H9 (cell line): ENCODE data around the gene EDARADD. TPM values are rescaled to one million over a fixed set of nuclear protein-coding genes. Genes with fewer than 3 reads are reported as not detected.
A peak's percentile ranks its signal among the peaks of the same experiment; 100 is the strongest.
"Not testable (repeated sequence)": the region's sequence is repeated elsewhere in the genome, so short reads cannot be mapped to it uniquely, and the experiment has no call there.

Experiments used
- DNase-seq: peaks from one replicate; pipeline ENCODE4 v3.0.0-alpha.2; 2017
- H2AFZ ChIP-seq: one replicate; pipeline ENCODE4 v1.6.1; 2013; ENCODE audit warnings: mild to moderate bottlenecking, low read length, control low read depth, moderate library complexity
- H2AK5ac ChIP-seq: 2 replicates; pipeline ENCODE4 v1.6.1; 2013; ENCODE audit warnings: low read length, control low read depth, mixed read lengths; ENCODE audit not compliant: insufficient read length
- H2BK120ac ChIP-seq: one replicate; pipeline ENCODE4 v1.6.1; 2013; ENCODE audit warnings: low read depth, mild to moderate bottlenecking, low read length, control low read depth, inconsistent platforms; ENCODE audit not compliant: poor library complexity, severe bottlenecking
- H2BK12ac ChIP-seq: 2 replicates; pipeline ENCODE4 v1.6.1; 2013; ENCODE audit warnings: low read length, control low read depth, mixed read lengths, low read depth; ENCODE audit not compliant: insufficient read length
- H2BK15ac ChIP-seq: 2 replicates; pipeline ENCODE4 v1.6.1; 2013; ENCODE audit warnings: low read depth, low read length, control low read depth
- H2BK20ac ChIP-seq: one replicate; pipeline ENCODE4 v1.6.1; 2013; ENCODE audit warnings: low read depth, mild to moderate bottlenecking, low read length, control low read depth, inconsistent platforms; ENCODE audit not compliant: poor library complexity, severe bottlenecking
- H2BK5ac ChIP-seq: 2 replicates; pipeline ENCODE4 v1.6.1; 2013; ENCODE audit warnings: low read length, control low read depth, mixed read lengths; ENCODE audit not compliant: insufficient read length
- H3K14ac ChIP-seq: 2 replicates; pipeline ENCODE4 v1.6.1; 2013; ENCODE audit warnings: low read length, control low read depth; ENCODE audit not compliant: insufficient read depth
- H3K18ac ChIP-seq: 2 replicates; pipeline ENCODE4 v1.6.1; 2013; ENCODE audit warnings: low read depth, mild to moderate bottlenecking, mixed read lengths, low read length, control low read depth; ENCODE audit not compliant: insufficient read length
- H3K23ac ChIP-seq: 2 replicates; pipeline ENCODE4 v1.6.1; 2013; ENCODE audit warnings: low read length, control low read depth, mixed read lengths, low read depth; ENCODE audit not compliant: insufficient read length
- H3K23me2 ChIP-seq: 2 replicates; pipeline ENCODE4 v1.6.1; 2013; ENCODE audit warnings: low read depth, mild to moderate bottlenecking, mixed read lengths, low read length, control low read depth; ENCODE audit not compliant: insufficient read length, poor library complexity, severe bottlenecking
- H3K27ac ChIP-seq: 2 replicates; pipeline ENCODE4 v1.5.1; 2013; ENCODE audit warnings: low read length, control low read depth, mixed read lengths, low read depth; ENCODE audit not compliant: insufficient read length
- H3K27me3 ChIP-seq: 2 replicates; pipeline ENCODE4 v1.6.1; 2013; ENCODE audit warnings: low read length, control low read depth, inconsistent platforms; ENCODE audit not compliant: insufficient read depth
- H3K4ac ChIP-seq: 2 replicates; pipeline ENCODE4 v1.6.1; 2013; ENCODE audit warnings: low read depth, mild to moderate bottlenecking, control low read depth, inconsistent platforms, low read length, moderate library complexity
- H3K4me1 ChIP-seq: 2 replicates; pipeline ENCODE4 v1.6.1; 2013; ENCODE audit warnings: low read length, control low read depth, inconsistent platforms; ENCODE audit not compliant: insufficient read depth
- H3K4me2 ChIP-seq: 2 replicates; pipeline ENCODE4 v1.6.1; 2013; ENCODE audit warnings: low read length, control low read depth, mixed read lengths; ENCODE audit not compliant: insufficient read length, insufficient read depth
- H3K56ac ChIP-seq: 2 replicates; pipeline ENCODE4 v1.6.1; 2013; ENCODE audit warnings: low read depth, mild to moderate bottlenecking, mixed read lengths, low read length, control low read depth; ENCODE audit not compliant: insufficient read length
- H3K79me1 ChIP-seq: 2 replicates; pipeline ENCODE4 v1.6.1; 2013; ENCODE audit warnings: low read depth, mild to moderate bottlenecking, moderate library complexity, low read length, control low read depth, inconsistent platforms; ENCODE audit not compliant: insufficient read depth, poor library complexity, severe bottlenecking
- H3K79me2 ChIP-seq: 2 replicates; pipeline ENCODE4 v1.6.1; 2013; ENCODE audit warnings: low read length, control low read depth, inconsistent platforms; ENCODE audit not compliant: insufficient read depth
- H3K9ac ChIP-seq: 2 replicates; pipeline ENCODE4 v1.6.1; 2013; ENCODE audit warnings: low read length, control low read depth, mixed read lengths; ENCODE audit not compliant: insufficient read length; ENCODE audit errors: extremely low read depth
- H3K9me3 ChIP-seq: one replicate; pipeline ENCODE4 v1.6.1; 2013; ENCODE audit warnings: low read depth, low read length, inconsistent platforms; ENCODE audit not compliant: control insufficient read depth
- H3T11ph ChIP-seq: one replicate; pipeline ENCODE4 v1.6.1; 2013; ENCODE audit warnings: mild to moderate bottlenecking, low read length, control low read depth, inconsistent platforms
- H4K20me1 ChIP-seq: one replicate; pipeline ENCODE4 v1.6.1; 2013; ENCODE audit not compliant: control insufficient read depth, insufficient read length, insufficient read depth
- H4K5ac ChIP-seq: 2 replicates; pipeline ENCODE4 v1.6.1; 2013; ENCODE audit warnings: low read depth, mild to moderate bottlenecking, mixed read lengths, low read length, control low read depth; ENCODE audit not compliant: insufficient read length
- H4K8ac ChIP-seq: replicated peaks from 2 replicates; pipeline ENCODE4 v1.6.1; 2013; ENCODE audit warnings: low read length, control low read depth, mixed read lengths, low read depth; ENCODE audit not compliant: insufficient read length
- H4K91ac ChIP-seq: 2 replicates; pipeline ENCODE4 v1.6.1; 2013; ENCODE audit warnings: low read depth, mild to moderate bottlenecking, moderate library complexity, mixed read lengths, low read length, control low read depth; ENCODE audit not compliant: insufficient read length
- H3K27ac Mint-ChIP-seq, 3 experiments: 2 replicates in 2 of 3; 3 replicates in 1 of 3; pipeline ENCODE4 v1.8.0; 2020 to 2021; ENCODE audit warnings: mixed read lengths in 3 of 3, mild to moderate bottlenecking in 1 of 3, moderate library complexity in 1 of 3
- H3K27me3 Mint-ChIP-seq: 2 replicates; pipeline ENCODE4 v1.8.0; 2021; ENCODE audit warnings: low read depth, mild to moderate bottlenecking, moderate library complexity, mixed read lengths
- H3K36me3 Mint-ChIP-seq, 3 experiments: 2 replicates in 2 of 3; 3 replicates in 1 of 3; pipeline ENCODE4 v1.8.0; 2020 to 2021; ENCODE audit warnings: low read depth in 3 of 3, mixed read lengths in 3 of 3; ENCODE audit not compliant: insufficient read depth in 1 of 3
- H3K4me1 Mint-ChIP-seq, 2 experiments: 2 replicates each; pipeline ENCODE4 v1.8.0; 2020; ENCODE audit warnings: mixed read lengths in 2 of 2
- H3K4me3 Mint-ChIP-seq, 2 experiments: 2 replicates in 1 of 2; 3 replicates in 1 of 2; pipeline ENCODE4 v1.8.0; 2020 to 2021; ENCODE audit warnings: mild to moderate bottlenecking in 2 of 2, mixed read lengths in 2 of 2, moderate library complexity in 1 of 2
- H3K9me3 Mint-ChIP-seq, 2 experiments: 2 replicates in 1 of 2; 3 replicates in 1 of 2; pipeline ENCODE4 v1.8.0; 2020; ENCODE audit warnings: mild to moderate bottlenecking in 2 of 2, mixed read lengths in 2 of 2, moderate library complexity in 1 of 2
- CTCF ChIP-seq: fragments of 200-600 bp; sonication (generic); conservative IDR thresholded peaks from 3 replicates; pipeline ENCODE4 v1.8.0; 2021; ENCODE audit warnings: antibody characterized with exemption, mild to moderate bottlenecking
- WGBS: extraction: QIAGEN DNeasy Blood & Tissue Kit; methylation state at CpG from one replicate; pipeline ENCODE4 v1.1.7; 2013; ENCODE audit warnings: missing lambda C conversion rate, low lambda C conversion rate, mixed read lengths; ENCODE audit not compliant: insufficient read length; ENCODE audit errors: extremely low coverage; 5-methylcytosine and 5-hydroxymethylcytosine counted together
- total RNA-seq: library from RNA; stranded (reverse); gene quantifications from 2 replicates; pipeline ENCODE4 v1.2.1, GENCODE V29; 2021

The EDARADD gene
- total RNA-seq, 1 experiment from 2014 or later: 3.8 TPM

- no peak overlapping the region for H3K56ac ChIP-seq
Measured at GRCh38 chr1:236502972-236503639, 109.0 kb downstream of the EDARADD start.

GRCh38 chr1:236504338-236504737, 110.3 kb downstream of the EDARADD start:
- not testable (repeated sequence) for H4K8ac ChIP-seq, H3K56ac ChIP-seq, H3K18ac ChIP-seq, H2BK120ac ChIP-seq, H3K79me1 ChIP-seq, H3K9ac ChIP-seq, H3K4me2 ChIP-seq, H3K9me3 Mint-ChIP-seq, H3K23me2 ChIP-seq, H3T11ph ChIP-seq, H3K79me2 ChIP-seq, H4K20me1 ChIP-seq, H3K23ac ChIP-seq, DNase-seq, H2AK5ac ChIP-seq, H3K4me3 Mint-ChIP-seq, H2BK12ac ChIP-seq, H2BK15ac ChIP-seq, H3K4me1 ChIP-seq, H4K91ac ChIP-seq, H2BK5ac ChIP-seq, H3K36me3 Mint-ChIP-seq, H2BK20ac ChIP-seq, H3K27me3 ChIP-seq, H3K14ac ChIP-seq, H2AFZ ChIP-seq, H3K27me3 Mint-ChIP-seq, H3K9me3 ChIP-seq, H4K5ac ChIP-seq, H3K4ac ChIP-seq, H3K27ac ChIP-seq
- peaks cover 18 to 23% of the 10 kb centered on the region in 2 experiments for H3K4me1 Mint-ChIP-seq
- no CpG with 5 or more reads among the region's 3 CpGs for WGBS
- H3K27ac Mint-ChIP-seq: peak overlapping the region in 1 of 3 experiments; percentile 16; a peak in 1 of 7 replicates

More at GRCh38 chr1:236502972-236503639, 109.0 kb downstream of the EDARADD start:
- Histone ChIP-seq H2BK12ac (no peak overlapping the region), H4K5ac (no peak overlapping the region), H2BK15ac (no peak overlapping the region), H2BK120ac (no peak overlapping the region), H3K4me2 (peak overlapping the region; percentile 68), H3K23ac (no peak overlapping the region), H3K79me1 (no peaks in the 10 kb centered on the region), H3K4ac (no peak overlapping the region), H4K91ac (no peak overlapping the region), H2BK20ac (no peak overlapping the region), H3K27me3 (no peaks in the 10 kb centered on the region), H2BK5ac (no peak overlapping the region), H3K18ac (peak overlapping the region; percentile 61), H3T11ph (no peak overlapping the region), H2AK5ac (no peak overlapping the region), H3K27ac (peak overlapping the region; percentile 86), H4K8ac (no peak overlapping the region), H3K23me2 (peaks cover 4% of the 10 kb centered on the region), H3K9ac (no peak overlapping the region), H3K4me1 (no peaks in the 10 kb centered on the region), H3K79me2 (no peaks in the 10 kb centered on the region), H3K9me3 (no peaks in the 10 kb centered on the region), H3K14ac (peak overlapping the region; percentile 86), H4K20me1 (no peaks in the 10 kb centered on the region), H2AFZ (peak overlapping the region; percentile 11)
- WGBS: no CpG with 5 or more reads among the region's 15 CpGs
- DNase-seq: peak; percentile 78
- peaks cover 18 to 23% of the 10 kb centered on the region in 2 experiments for H3K4me1 Mint-ChIP-seq
- H3K27me3 Mint-ChIP-seq: no peaks in the 10 kb centered on the region
- H3K27ac Mint-ChIP-seq: peak overlapping the region; percentile 97 to 99 (median 97)
- no peak for TF ChIP-seq CTCF
- no peaks in the 10 kb centered on the region for H3K9me3 Mint-ChIP-seq
- peak overlapping the region; percentile 59 to 74; a peak in 4 of 5 replicates for H3K4me3 Mint-ChIP-seq
- H3K36me3 Mint-ChIP-seq: no peaks in the 10 kb centered on the region
